ENCODE measurements around the gene COMT.
A peak's percentile ranks its signal among the peaks of the same experiment; 100 is the strongest.

The COMT gene

GRCh38 chr22:19970479-19971275 lies 29.1 kb downstream of the COMT start:
- peak; percentile 84 for DNase-seq

- DNase-seq: no peak
These were observed 29.9 kb downstream of the COMT start for GRCh38 chr22:19971276-19972124.

DNA sequence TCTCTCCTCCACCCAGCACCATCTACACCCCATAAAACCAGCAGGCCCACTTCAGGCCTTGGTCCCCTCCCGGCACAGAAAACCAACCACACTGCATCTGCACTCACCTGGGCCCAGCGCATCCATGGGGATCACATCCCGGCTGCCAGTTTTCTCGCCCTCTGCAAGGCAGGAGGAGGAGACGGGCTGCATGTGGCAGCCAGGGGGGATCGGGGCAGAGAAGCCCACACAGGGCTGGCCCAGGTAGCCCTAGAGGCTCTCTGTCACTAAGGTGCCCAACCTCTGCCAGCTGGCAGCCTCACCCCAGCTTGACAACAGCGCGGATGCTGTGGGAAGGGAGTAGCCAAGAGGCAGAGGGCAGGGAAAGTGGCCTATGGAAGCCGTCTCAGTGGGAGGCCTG lies 30.7 kb downstream of the COMT start:
- DNase-seq: no peak

DNA sequence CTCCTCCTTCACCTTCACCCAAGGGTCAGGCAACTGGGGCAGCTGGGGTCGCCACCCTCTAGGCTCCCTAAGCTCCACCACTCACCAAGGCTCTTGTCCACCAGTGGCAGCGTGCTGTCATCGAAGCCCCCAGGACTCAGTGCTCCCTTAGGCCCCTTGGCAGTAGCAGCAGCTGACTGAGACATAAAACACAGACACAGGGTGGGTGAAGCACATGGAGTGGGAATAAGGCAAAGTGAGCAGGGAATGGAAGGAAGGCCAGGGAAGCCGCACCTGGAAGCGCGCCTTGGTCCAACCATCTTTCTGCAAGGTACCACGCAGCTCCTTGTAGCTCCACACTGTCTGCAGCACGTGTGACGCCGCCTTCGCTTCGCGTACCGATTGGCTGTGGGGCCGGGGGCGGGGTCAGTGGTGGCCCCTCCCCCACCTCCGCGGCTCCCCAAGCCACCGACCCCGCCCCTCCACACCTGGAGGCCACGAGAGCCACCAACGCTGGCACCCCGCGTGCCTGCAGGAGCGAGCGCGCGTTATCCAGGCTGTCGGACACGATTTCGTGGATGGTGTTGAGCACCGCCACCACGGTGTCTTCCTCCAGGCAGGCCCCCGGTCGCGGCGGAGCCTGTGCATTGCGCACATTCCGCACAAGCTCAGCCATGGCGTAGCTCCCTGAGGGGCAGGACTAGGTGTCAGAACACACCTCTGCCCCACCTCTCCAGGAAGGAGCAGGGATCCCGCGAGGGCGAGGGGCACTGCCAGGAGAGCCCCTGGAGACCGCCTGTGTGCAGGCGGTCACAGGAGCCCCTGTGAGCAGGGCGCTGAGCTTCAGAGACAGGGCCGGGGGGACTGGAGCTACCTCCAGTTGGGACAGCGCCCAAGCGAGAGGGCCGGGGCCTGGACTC lies 31.3 kb downstream of the COMT start:
- DNase-seq: no peak

DNA sequence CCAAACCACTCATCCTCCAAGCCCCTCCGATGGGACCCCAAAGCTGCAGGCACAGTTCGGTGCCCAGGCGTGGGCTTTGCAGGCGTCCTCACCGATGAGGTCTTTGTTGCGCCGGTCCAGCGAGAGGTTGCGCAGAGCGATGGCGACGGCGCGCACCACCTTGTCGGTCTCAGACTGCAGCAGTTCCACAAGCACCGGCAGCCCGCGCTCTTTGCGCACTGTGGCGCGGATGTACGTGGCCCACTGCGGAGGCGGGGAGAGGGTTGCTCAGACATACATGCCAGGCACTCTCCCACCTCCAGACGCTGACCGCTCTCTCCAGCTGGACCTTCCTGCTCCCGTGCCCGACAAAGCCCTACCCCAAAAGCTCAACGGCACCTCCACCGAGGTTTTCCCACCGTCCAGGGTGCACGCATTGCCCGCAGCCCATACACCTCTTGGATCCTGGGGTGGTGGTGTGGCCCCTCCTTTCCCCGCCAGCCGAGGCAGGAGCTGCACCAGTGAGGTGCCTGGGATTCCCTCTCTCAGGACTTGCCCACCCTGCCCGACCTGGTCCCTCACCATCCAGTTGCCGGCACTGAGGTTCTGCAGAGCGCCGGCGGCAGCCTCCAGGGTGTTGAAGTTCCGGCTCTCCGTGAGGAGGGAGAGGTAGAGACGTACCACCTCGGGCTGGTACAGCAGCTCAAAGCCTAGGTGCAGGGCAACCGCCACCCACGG lies 32.1 kb downstream of the COMT start:
- no peak for DNase-seq

DNA sequence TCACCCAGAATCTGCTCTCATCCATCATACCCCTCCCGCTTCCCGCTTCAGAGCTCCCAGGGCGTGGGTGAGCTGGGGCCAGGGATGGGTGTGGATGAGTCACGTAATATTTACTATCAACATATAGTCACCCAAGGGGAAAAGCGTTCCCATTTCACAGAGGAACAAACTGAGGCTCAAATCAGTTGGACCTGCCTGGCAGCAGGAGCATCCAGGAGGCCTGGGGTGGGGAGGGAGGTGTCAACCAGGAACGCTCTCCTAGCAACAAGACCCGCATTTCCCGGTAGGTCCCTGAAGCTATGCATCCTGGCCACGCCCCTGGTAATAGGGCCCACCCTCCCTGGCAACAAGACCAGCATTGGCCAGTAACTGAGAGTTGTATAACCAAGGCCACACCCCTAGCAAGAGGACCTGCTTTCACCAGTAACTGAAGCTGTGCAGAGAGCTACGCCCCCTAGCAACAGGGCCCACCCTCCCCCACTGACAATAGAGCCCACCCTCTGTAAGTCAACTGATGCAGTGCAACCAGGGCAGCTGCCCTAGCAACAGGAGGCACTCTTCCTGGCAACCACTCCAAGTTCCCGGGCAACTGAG lies 32.8 kb downstream of the COMT start:
- peak; percentile 72 for DNase-seq

DNA sequence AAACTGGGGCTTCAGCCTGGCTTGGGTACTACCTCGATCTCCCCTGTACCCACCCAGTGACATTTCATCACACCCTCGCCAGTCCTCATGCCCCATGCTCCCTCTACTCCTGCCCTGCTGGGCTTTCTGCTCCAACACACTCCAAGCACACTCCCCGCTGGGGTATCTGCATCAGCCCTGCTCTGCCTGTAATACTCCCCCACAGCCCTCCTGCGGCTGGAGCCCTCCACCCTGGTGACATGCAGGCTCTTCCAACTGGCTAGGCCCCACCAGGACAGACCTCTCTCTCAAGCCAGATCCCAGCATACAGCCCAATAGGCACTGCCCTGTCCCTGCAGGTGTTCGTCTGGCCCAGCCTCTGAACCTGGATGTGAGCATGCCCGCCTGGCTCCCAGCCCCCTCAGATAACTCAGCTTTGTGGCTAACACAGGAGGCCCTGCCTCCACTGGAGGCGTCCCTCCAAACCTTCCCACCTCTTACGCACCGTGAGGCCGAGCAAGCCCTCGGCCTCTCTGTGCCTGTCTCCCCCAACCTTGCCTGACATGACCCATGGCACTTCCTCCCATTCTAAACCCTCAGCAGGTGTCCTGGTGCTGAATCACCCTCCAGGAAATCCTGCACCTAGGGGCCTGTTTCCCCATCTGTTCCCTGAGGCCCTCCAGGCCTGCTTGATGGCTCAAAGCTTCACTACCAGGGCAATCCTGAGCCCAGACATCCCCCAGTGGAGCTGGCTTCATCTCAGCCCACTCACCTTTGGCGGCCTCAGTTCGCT lies 33.5 kb downstream of the COMT start:
- no peak for DNase-seq

GRCh38 chr22:19975707-19976035 lies 34.1 kb downstream of the COMT start:
- DNase-seq: no peak

- DNase-seq: no peak
These were observed 35.1 kb downstream of the COMT start for GRCh38 chr22:19976671-19977070.

DNA sequence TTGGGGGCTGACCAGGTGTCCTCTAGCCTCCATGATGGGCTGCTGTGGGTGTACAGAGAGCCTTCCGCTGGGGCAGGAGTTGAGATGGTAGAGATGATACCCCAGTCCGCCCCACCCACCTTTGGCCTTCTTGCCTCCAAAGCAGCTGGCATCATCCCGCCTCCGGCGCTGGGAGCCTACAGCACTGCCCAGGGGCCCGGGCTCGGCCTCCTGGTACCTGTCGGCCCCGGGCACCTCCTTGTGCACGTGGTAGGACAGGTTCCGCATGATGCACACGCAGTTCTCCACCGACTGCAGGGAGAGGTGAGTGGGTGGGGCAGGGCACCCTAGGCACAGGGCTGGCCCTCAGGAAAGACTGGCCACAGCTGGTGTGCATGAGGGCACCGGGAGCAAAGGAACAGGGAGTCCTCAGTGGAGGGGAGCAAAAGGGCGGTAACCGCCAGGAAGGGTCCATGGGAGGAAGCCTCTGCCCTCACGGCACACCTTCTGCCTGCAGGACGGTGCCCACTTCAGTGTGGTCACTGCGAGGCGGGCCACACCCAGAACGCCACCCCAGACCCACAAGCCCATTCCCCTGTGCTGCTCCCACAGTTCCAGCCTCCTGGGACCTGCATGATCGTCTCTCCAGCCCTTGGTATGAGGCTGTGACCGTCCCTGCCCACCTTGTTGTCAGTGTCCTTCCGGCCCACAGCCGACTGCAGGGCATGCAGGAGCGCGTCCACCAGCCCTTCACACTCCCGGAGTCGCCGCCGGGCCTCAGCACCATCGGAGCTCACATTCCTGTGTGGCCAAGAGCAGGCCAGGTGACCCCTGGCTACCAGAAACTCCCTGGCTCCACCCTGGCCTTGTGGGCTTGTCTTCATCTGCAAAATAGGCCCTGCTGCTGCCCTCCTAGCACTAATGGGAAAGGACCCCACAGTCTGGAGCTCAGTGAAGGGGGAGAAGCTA lies 36.0 kb downstream of the COMT start:
- no peak for DNase-seq

DNA sequence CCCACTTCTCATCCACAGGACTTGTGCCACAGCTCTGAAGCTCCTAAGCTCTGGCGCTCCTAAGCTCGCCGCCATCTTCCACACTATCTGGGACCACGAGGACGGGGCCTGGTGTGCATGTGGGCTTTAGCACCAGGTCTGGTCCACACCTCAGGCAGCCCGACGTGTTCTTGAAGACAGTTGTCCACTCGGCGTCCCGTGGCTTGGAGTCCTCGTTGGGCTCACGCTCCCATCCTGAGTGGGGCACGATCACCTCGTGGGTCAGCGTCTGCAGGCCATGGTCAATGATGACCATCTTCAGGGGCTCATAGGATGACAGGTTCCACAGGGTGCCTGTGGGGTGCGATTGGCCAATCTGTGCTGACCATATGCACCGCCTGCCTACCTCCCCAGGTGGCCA lies 37.2 kb downstream of the COMT start:
- DNase-seq: no peak

DNA sequence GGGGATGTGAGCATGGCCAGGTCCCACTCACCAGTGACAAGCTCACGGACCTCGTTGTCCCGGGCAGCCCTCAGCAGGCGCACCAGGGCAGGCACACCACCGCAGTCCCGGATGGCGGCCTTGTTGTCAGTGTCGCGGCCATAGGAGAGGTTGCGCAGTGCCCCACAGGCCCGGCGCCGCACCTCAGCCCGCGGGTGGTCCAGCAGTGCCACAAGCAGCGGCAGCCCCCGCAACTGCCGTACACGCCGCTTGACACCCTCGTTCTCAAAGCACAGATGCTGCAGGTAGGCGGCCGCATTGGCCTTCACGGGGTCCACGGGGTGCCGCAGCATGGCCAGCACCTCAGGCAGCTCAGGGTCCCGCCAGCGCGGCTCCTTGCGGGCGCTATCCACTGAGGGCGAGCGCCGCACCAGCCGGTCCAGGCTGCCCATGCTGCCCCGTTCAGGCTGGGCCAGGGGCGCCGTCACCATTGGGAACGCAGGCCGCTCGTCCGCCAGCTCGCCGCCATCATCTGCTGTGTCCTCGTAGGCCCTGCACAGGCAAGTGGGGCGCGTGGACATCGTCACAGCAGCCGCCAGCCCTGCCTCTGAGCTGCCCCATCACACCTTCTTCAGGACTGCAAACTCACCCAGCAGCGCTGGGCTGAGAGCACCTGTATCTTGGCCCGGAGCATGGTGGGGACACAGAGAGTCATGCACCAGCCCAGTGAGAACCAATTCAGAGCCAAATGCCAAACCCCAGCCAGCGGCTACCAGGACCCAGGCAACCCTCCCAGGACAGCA lies 38.3 kb downstream of the COMT start:
- DNase-seq: no peak

DNA sequence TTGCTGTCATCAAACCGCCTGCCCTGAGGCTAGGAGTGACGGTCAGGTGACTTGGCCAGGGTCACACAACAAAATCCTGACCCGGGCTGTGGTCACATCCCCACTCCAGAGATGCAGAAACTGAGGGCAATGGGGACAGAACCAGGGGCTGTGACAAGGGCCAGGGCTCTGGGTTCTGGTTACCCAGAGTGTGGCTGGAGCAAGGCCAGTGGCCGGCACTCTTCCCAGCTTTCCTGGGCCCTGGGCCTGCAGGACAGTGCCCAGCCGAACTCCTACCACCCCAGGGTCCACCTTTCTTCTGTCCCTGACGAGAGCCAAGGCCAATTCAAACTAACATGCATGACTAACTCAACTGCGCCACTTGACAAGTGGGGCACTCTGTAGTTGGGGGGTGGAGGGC lies 39.2 kb downstream of the COMT start:
- no peak for DNase-seq

DNA sequence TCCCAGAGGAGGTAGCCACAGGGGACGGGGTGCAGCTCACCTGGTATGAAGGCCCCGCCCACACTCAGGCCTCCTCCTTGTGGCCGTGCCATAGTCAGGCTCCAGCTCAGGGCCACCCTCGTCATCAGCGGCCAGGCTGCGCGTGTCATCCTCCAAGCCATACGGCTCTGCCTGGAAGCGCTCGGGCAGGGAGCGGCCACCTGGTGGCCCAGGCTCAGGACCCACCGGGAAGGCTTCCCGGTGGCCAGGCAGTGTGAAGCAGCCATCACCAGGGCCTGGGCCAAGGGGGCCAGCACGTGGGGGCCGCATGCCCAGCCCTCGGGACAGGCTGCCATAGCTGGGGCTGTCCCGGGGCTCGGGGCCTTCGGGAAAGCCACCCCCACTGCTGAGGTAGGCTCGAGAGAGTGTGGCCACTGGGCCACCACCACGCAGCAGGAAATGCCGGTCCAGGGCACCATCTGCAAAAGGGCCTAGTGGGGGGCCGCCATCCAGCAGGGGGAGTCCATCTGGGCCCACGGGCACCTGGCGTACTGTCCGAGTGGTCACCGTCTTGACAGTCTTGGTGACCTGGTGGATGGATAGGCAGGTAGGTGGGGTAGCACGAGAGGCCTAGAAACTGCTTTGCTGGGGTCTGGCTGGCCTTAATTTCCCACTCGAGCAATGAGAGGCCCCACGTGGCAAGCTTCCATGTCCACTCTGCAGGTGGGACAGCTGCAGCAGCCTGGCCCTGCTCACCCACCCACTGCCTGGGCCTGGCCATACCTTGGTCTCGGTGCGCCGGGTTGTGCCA lies 39.8 kb downstream of the COMT start:
- DNase-seq: no peak

- no peak for DNase-seq
These were observed 40.7 kb downstream of the COMT start for GRCh38 chr22:19981961-19982920.

- no peak for DNase-seq
These were observed 41.5 kb downstream of the COMT start for GRCh38 chr22:19982991-19983578.

DNA sequence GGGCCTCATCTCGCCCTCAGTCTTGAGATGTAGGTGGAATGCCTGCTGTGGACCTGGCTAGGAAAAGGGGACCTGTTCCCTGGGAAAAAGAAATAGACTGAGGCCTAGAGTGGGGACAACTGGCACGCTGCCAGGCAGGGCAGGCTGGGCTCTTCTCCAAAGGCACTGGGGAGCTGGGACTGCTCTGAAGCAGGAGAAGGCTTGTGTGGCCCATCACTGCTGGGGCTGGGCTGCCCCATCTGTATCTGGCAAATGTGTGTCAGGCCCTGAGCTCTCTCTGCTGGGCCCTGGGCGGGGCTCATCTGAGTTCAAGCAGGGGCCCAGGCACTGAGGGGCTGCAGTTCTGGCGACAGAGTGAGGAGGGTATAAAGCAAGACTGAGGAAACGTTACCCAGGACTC lies 42.2 kb downstream of the COMT start:
- DNase-seq: no peak

All from right forelimb (tissue), 1 donor.